Duodenal mucosa (tissue), 2 donors: ENCODE measurements around the gene RBM47.
A peak's percentile ranks its signal among the peaks of the same experiment; 100 is the strongest.
"Not testable (repeated sequence)": the region's sequence is repeated elsewhere in the genome, so short reads cannot be mapped to it uniquely, and the experiment has no call there.

ENCODE experiments used
- H3K27ac ChIP-seq: one replicate; pipeline ENCODE4 v1.7.0; 2013; ENCODE audit warnings: low read depth, low read length
- H3K27me3 ChIP-seq, 2 donors: one replicate each; pipeline ENCODE4 v1.7.0; 2013; ENCODE audit warnings: low read length in 2 of 2, control low read depth in 1 of 2; ENCODE audit not compliant: insufficient read depth in 2 of 2, control insufficient read depth in 1 of 2
- H3K36me3 ChIP-seq, 2 donors: one replicate each; pipeline ENCODE4 v1.7.0; 2013; ENCODE audit warnings: low read length in 2 of 2, control low read depth in 1 of 2; ENCODE audit not compliant: insufficient read depth in 2 of 2, control insufficient read depth in 1 of 2
- H3K4me1 ChIP-seq, 2 donors: one replicate each; pipeline ENCODE4 v1.7.0; 2013; ENCODE audit warnings: low read length in 2 of 2, control low read depth in 1 of 2; ENCODE audit not compliant: insufficient read depth in 2 of 2, control insufficient read depth in 1 of 2
- H3K4me3 ChIP-seq, 2 donors: one replicate each; pipeline ENCODE4 v1.7.0; 2013; ENCODE audit warnings: low read length in 2 of 2, low read depth in 1 of 2
- H3K9ac ChIP-seq, 2 donors: one replicate each; pipeline ENCODE4 v1.7.0; 2013; ENCODE audit warnings: low read length in 2 of 2, low read depth in 1 of 2
- H3K9me3 ChIP-seq, 2 donors: one replicate each; pipeline ENCODE4 v1.7.0; 2013; ENCODE audit warnings: low read length in 2 of 2, control low read depth in 1 of 2; ENCODE audit not compliant: control insufficient read depth in 1 of 2

Gene RBM47

GRCh38 chr4:40554641-40555040, 75.0 kb downstream of the RBM47 start:
- H3K27ac ChIP-seq, H3K27me3 ChIP-seq, H3K9me3 ChIP-seq, H3K9ac ChIP-seq, H3K4me3 ChIP-seq, H3K36me3 ChIP-seq: not testable (repeated sequence)
- H3K4me1 ChIP-seq, result peaks cover 0 to 22% of the 10 kb centered on the region in 2 donors

- no peaks in the 10 kb centered on the region for H3K27me3 ChIP-seq
- no peaks in the 10 kb centered on the region for H3K9me3 ChIP-seq
- H3K4me3 ChIP-seq, result no peak overlapping the region
- H3K9ac ChIP-seq, result no peak overlapping the region
- no peaks in the 10 kb centered on the region for H3K36me3 ChIP-seq
- peaks cover 0 to 22% of the 10 kb centered on the region in 2 donors for H3K4me1 ChIP-seq
- H3K27ac ChIP-seq, result no peak overlapping the region
Observed at GRCh38 chr4:40553995-40554394, 75.7 kb downstream of the RBM47 start.

- Histone ChIP-seq H3K4me3 (no peak overlapping the region), H3K36me3 (no peaks in the 10 kb centered on the region), H3K4me1 (peaks cover 9 to 31% of the 10 kb centered on the region in 2 donors), H3K9ac (no peak overlapping the region), H3K27ac (no peak overlapping the region), H3K9me3 (no peaks in the 10 kb centered on the region), H3K27me3 (no peaks in the 10 kb centered on the region)
Observed at GRCh38 chr4:40552536-40552935, 77.1 kb downstream of the RBM47 start.

- Histone ChIP-seq H3K4me3 (peak overlapping the region; percentile 50 to 55), H3K4me1 (peaks cover 17 to 39% of the 10 kb centered on the region in 2 donors), H3K9ac (peak overlapping the region; percentile 13 to 45)
- not testable (repeated sequence) for H3K27me3 ChIP-seq, H3K27ac ChIP-seq, H3K9me3 ChIP-seq, H3K36me3 ChIP-seq
Observed at GRCh38 chr4:40551568-40552136, 78.0 kb downstream of the RBM47 start.

GRCh38 chr4:40550948-40551462, 78.7 kb downstream of the RBM47 start:
- peak overlapping the region; percentile 49 for H3K27ac ChIP-seq
- H3K27me3 ChIP-seq, result no peaks in the 10 kb centered on the region
- H3K4me3 ChIP-seq, result peak overlapping the region; percentile 50 to 55
- H3K9me3 ChIP-seq, result no peaks in the 10 kb centered on the region
- H3K36me3 ChIP-seq, result no peaks in the 10 kb centered on the region
- peaks cover 17 to 43% of the 10 kb centered on the region in 2 donors for H3K4me1 ChIP-seq
- H3K9ac ChIP-seq, result peak overlapping the region; percentile 13 to 45

GRCh38 chr4:40550196-40550595, 79.5 kb downstream of the RBM47 start:
- Histone ChIP-seq H3K4me1 (peaks cover 22 to 47% of the 10 kb centered on the region in 2 donors), H3K9ac (no peak overlapping the region), H3K27ac (peak overlapping the region; percentile 23), H3K9me3 (no peaks in the 10 kb centered on the region), H3K27me3 (no peaks in the 10 kb centered on the region), H3K36me3 (no peaks in the 10 kb centered on the region), H3K4me3 (no peak overlapping the region)

GRCh38 chr4:40548256-40548655, 81.4 kb downstream of the RBM47 start:
- H3K27ac ChIP-seq, result no peak overlapping the region
- H3K4me1 ChIP-seq, result peaks cover 22 to 42% of the 10 kb centered on the region in 2 donors
- no peak overlapping the region for H3K4me3 ChIP-seq
- H3K9ac ChIP-seq, result peak overlapping the region in 1 of 2 donors; percentile 7
- no peaks in the 10 kb centered on the region for H3K9me3 ChIP-seq
- H3K36me3 ChIP-seq, result no peaks in the 10 kb centered on the region
- no peaks in the 10 kb centered on the region for H3K27me3 ChIP-seq

- H3K4me1 ChIP-seq, result peaks cover 22 to 42% of the 10 kb centered on the region in 2 donors
- H3K4me3 ChIP-seq, result no peak overlapping the region
- H3K9ac ChIP-seq, result peak overlapping the region in 1 of 2 donors; percentile 7
- H3K27ac ChIP-seq, result peak overlapping the region; percentile 49
- H3K9me3 ChIP-seq, result no peaks in the 10 kb centered on the region
- H3K36me3 ChIP-seq, result no peaks in the 10 kb centered on the region
- H3K27me3 ChIP-seq, result no peaks in the 10 kb centered on the region
Observed at GRCh38 chr4:40547789-40548132, 81.9 kb downstream of the RBM47 start.

- Histone ChIP-seq H3K36me3 (no peaks in the 10 kb centered on the region), H3K27ac (peak overlapping the region; percentile 49), H3K27me3 (no peaks in the 10 kb centered on the region), H3K4me3 (peak overlapping the region in 1 of 2 donors; percentile 38), H3K4me1 (peaks cover 22 to 42% of the 10 kb centered on the region in 2 donors), H3K9me3 (no peaks in the 10 kb centered on the region), H3K9ac (no peak overlapping the region)
Observed at GRCh38 chr4:40546969-40547788, 82.5 kb downstream of the RBM47 start.

GRCh38 chr4:40546506-40546905, 83.2 kb downstream of the RBM47 start:
- H3K4me3 ChIP-seq, result peak overlapping the region in 1 of 2 donors; percentile 38
- H3K36me3 ChIP-seq, result no peaks in the 10 kb centered on the region
- H3K4me1 ChIP-seq, result peaks cover 22 to 47% of the 10 kb centered on the region in 2 donors
- H3K9ac ChIP-seq, result no peak overlapping the region
- H3K27ac ChIP-seq, result peak overlapping the region; percentile 54
- H3K9me3 ChIP-seq, result no peaks in the 10 kb centered on the region
- no peaks in the 10 kb centered on the region for H3K27me3 ChIP-seq
